ENCODE results near the gene APOBEC2.
A peak's percentile ranks its signal among the peaks of the same experiment; 100 is the strongest.

Gene APOBEC2

DNA sequence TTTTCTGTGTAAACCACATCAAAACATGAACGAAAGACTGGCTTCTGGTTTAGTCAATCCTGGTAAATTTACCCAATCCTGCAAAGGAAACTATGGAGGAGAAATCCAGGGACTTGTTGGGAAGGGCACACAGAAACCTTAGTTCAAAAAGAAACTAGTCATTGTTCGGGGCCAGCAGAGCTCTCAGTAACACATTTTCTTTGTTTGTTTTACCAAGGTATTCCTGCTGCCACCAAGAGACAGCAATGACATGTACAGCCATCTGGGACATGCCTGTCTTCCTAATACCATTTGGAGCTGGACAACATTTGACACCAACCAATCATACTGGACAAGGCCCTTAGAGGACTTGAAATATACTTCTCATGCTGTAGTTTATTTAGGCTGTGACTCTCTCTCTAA is 10.9 kb downstream of the APOBEC2 start:
- Histone ChIP-seq H3K9me3 (ENCODE audit: insufficient read depth, low read length) (no peaks in the 10 kb centered on the region), H3K9ac (ENCODE audit: insufficient read length, low read depth) (no peak overlapping the region), H3K27me3 (ENCODE audit: insufficient read depth, insufficient read length) (no peaks in the 10 kb centered on the region), H3K4me1 (ENCODE audit: insufficient read depth, insufficient read length) (no peaks in the 10 kb centered on the region), H3K36me3 (ENCODE audit: insufficient read depth, insufficient read length, low read length) (peaks cover 40% of the 10 kb centered on the region), H3K4me3 (ENCODE audit: insufficient read length, low read depth) (no peak overlapping the region)
- TF ChIP-seq SUZ12 (IDR thresholded peaks at IDR 0.05; ENCODE audit: extremely low read depth, insufficient read depth, insufficient read length) (no peak), YY1 (IDR thresholded peaks at IDR 0.05; ENCODE audit: insufficient read depth, insufficient read length) (no peak), ZNF274 (IDR thresholded peaks at IDR 0.05; ENCODE audit: low read depth, low read length) (no peak)
- no peak for DNase-seq (ENCODE audit: low read depth, low spot score)

DNA sequence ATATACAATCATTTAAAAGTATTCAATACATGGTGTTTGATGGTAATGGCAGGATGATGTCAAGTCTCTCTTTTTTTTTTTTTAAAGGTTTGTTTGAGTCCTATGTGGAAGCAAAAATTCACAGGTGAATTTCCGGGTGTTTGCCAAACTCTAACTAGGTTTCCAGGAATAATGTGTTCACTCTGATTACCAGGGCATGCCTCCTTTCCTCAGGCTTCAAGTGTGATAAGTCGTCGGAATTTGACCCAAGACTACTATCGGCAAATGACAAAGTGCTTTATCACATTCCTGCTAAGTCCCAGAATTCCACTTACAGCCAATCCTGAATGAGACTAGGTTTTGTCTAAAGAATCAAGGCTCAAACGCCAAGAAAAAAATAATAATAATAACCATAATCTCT is 11.8 kb downstream of the APOBEC2 start:
- DNase-seq (ENCODE audit: low read depth, low spot score), result no peak
- H3K9ac ChIP-seq (ENCODE audit: insufficient read length, low read depth), result no peak overlapping the region
- H3K4me1 ChIP-seq (ENCODE audit: insufficient read depth, insufficient read length), result no peaks in the 10 kb centered on the region
- no peak overlapping the region for H3K4me3 ChIP-seq (ENCODE audit: insufficient read length, low read depth)
- peaks cover 49% of the 10 kb centered on the region for H3K36me3 ChIP-seq (ENCODE audit: insufficient read depth, insufficient read length, low read length)
- no peaks in the 10 kb centered on the region for H3K9me3 ChIP-seq (ENCODE audit: insufficient read depth, low read length)
- H3K27me3 ChIP-seq (ENCODE audit: insufficient read depth, insufficient read length), result no peaks in the 10 kb centered on the region
- TF ChIP-seq YY1 (IDR thresholded peaks at IDR 0.05; ENCODE audit: insufficient read depth, insufficient read length) (no peak), SUZ12 (IDR thresholded peaks at IDR 0.05; ENCODE audit: extremely low read depth, insufficient read depth, insufficient read length) (no peak), ZNF274 (IDR thresholded peaks at IDR 0.05; ENCODE audit: low read depth, low read length) (no peak)

DNA sequence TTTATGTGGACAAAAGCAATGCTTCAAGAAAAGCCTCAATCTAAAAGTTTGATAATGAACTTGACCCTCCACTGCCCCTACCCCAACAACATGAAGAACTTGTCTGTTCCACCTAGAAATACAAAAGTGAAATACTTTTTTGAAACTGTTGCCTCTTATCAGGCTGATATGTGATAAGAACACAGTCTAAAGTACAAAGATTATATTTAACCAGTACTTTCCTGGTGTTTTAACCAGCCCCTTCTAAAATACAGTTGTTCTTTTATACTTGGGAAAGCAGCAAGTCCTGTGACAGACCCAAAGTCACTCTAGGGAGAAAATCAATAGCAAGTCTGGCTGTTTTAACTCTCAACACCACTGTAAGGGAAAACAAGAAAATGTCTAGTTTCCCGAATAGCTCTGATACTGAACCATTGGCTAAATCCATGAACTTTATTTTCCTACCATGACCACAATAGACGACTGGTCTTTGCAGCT is 12.6 kb downstream of the APOBEC2 start:
- H3K4me1 ChIP-seq (ENCODE audit: insufficient read depth, insufficient read length), result no peaks in the 10 kb centered on the region
- no peak overlapping the region for H3K4me3 ChIP-seq (ENCODE audit: insufficient read length, low read depth)
- DNase-seq (ENCODE audit: low read depth, low spot score), result no peak
- no peaks in the 10 kb centered on the region for H3K27me3 ChIP-seq (ENCODE audit: insufficient read depth, insufficient read length)
- no peak overlapping the region for H3K9ac ChIP-seq (ENCODE audit: insufficient read length, low read depth)
- H3K9me3 ChIP-seq (ENCODE audit: insufficient read depth, low read length), result no peaks in the 10 kb centered on the region
- H3K36me3 ChIP-seq (ENCODE audit: insufficient read depth, insufficient read length, low read length), result peaks cover 49% of the 10 kb centered on the region
- TF ChIP-seq YY1 (IDR thresholded peaks at IDR 0.05; ENCODE audit: insufficient read depth, insufficient read length) (no peak), ZNF274 (IDR thresholded peaks at IDR 0.05; ENCODE audit: low read depth, low read length) (no peak), SUZ12 (IDR thresholded peaks at IDR 0.05; ENCODE audit: extremely low read depth, insufficient read depth, insufficient read length) (no peak)

DNA sequence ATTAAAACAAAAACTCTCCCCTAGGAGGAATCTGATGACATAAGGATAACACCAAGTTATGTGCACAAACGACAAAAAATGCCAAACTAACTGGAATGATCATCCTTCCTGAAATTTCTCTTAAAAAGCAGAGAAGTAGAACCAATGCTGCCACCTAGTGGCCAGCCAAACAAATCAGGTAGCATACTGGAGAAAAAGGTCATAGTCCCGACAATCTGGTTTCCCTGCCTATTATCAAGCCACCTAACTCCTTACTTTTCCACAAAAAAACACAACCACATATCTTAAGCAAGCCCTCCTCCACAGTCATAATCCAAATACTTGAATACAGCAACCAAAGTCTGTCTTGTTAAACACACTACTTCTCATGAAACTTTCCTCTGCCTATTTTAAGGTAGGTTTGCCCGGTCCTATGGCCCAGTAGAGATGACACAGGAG is 13.9 kb downstream of the APOBEC2 start:
- Histone ChIP-seq H3K9me3 (ENCODE audit: insufficient read depth, low read length) (no peaks in the 10 kb centered on the region), H3K27me3 (ENCODE audit: insufficient read depth, insufficient read length) (no peaks in the 10 kb centered on the region), H3K9ac (ENCODE audit: insufficient read length, low read depth) (no peak overlapping the region), H3K4me1 (ENCODE audit: insufficient read depth, insufficient read length) (no peaks in the 10 kb centered on the region), H3K4me3 (ENCODE audit: insufficient read length, low read depth) (no peak overlapping the region), H3K36me3 (ENCODE audit: insufficient read depth, insufficient read length, low read length) (peaks cover 43% of the 10 kb centered on the region)
- DNase-seq (ENCODE audit: low read depth, low spot score), result peak; percentile 66
- TF ChIP-seq ZNF274 (IDR thresholded peaks at IDR 0.05; ENCODE audit: low read depth, low read length) (no peak), SUZ12 (IDR thresholded peaks at IDR 0.05; ENCODE audit: extremely low read depth, insufficient read depth, insufficient read length) (no peak), YY1 (IDR thresholded peaks at IDR 0.05; ENCODE audit: insufficient read depth, insufficient read length) (no peak)

DNA sequence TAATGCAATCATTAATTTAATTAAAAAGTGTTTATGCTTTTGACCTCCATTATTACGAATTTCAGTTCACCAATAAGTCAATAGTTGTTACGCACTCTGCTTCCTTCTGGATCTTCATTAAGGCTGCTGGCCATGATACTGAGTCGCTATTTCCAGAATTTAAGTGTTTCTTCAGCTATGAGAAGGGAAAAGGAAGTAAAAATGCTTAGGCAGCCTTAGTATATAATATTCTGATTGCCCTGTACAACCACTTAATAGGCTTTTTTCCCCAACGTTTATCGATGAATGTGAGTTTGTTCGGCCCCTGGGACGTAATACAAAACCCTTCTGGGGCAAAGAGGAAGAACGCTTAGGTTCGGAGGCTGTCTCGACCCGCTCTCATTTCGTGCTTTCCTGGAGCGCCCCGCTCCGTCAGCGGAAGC is 18.5 kb downstream of the APOBEC2 start:
- Histone ChIP-seq H3K4me1 (ENCODE audit: insufficient read depth, insufficient read length) (no peaks in the 10 kb centered on the region), H3K4me3 (ENCODE audit: insufficient read length, low read depth) (peak overlapping the region; percentile 97), H3K9me3 (ENCODE audit: insufficient read depth, low read length) (no peaks in the 10 kb centered on the region), H3K9ac (ENCODE audit: insufficient read length, low read depth) (peak overlapping the region; percentile 96), H3K36me3 (ENCODE audit: insufficient read depth, insufficient read length, low read length) (peaks cover 31% of the 10 kb centered on the region), H3K27me3 (ENCODE audit: insufficient read depth, insufficient read length) (no peaks in the 10 kb centered on the region)
- TF ChIP-seq ZNF274 (IDR thresholded peaks at IDR 0.05; ENCODE audit: low read depth, low read length) (no peak), YY1 (IDR thresholded peaks at IDR 0.05; ENCODE audit: insufficient read depth, insufficient read length) (no peak), SUZ12 (IDR thresholded peaks at IDR 0.05; ENCODE audit: extremely low read depth, insufficient read depth, insufficient read length) (no peak)
- DNase-seq (ENCODE audit: low read depth, low spot score), result no peak

DNA sequence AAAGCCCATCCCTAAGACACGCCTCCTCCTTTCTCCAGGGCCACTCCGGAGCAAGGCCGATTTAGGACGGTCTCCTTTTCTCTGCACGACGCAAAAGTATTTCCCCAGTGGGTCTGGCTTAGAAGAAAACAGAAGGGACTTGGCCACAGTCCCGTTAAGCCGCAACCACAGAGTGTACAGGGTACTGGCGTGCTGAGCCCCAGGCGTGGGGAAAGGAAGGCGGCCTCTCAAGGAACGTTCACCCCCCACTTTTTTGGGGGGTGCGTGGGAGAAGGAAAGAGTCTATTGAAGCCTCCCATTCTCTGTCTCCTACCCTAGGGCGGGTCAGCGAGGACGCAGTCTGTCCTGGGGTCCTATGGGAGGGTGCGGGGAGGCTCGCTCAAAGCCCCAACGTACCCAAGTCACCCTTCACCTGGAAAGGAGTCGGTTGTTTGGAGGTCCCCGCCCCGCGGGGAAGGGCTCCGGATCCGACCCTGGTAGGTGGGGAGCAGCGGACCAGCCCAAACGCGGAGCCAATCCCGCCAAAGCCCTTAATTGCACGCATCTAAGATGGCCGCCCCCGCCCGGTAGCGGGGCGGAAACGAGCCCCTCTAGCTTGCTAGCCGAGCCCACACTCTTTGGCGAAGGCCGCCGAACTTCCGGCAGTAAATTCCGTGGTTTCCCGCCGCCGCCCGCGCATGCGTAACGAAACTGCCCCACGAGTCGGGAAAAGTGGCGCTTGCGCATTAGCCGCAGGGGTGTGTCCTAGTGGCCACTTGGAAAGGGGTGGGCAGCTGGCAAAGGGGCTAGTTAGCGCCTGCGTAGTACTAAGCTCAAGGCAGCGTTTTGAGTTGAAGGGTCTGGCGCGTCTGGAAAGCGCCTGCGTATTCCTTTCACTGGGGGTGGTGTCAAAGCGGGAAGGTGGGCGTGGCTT is 19.2 kb downstream of the APOBEC2 start, which contains the start of gene OARD1:
Gene OARD1 (minus strand): TSS at position 434 of the 913 bp plus-strand sequence. CDS start 722 bp downstream, outside the sequence.
- TF ChIP-seq YY1 (IDR thresholded peaks at IDR 0.05; ENCODE audit: insufficient read depth, insufficient read length), result peak; percentile 78
- no peak for TF ChIP-seq SUZ12 (IDR thresholded peaks at IDR 0.05; ENCODE audit: extremely low read depth, insufficient read depth, insufficient read length)
- peaks cover 29% of the 10 kb centered on the region for H3K36me3 ChIP-seq (ENCODE audit: insufficient read depth, insufficient read length, low read length)

DNA sequence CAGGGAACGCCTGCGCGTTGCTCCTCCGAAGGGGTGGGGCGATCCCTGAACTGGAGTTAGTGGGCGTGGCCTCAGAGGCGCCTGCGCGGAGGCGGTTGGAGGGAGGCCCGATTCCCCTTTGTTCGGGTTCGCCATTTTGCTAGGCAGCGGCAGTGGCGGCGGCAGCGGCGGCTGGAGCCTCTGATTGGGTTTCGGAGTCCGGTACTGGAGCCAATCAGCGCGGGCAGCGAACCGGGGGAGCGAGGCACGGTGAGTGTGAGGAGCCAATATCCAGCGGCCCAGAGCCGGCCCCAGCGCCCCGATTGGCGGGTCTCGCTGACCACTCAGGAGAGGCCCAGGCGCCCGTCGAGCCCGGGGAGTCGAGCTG is 19.8 kb downstream of the APOBEC2 start, which contains the start of gene NFYA:
Gene NFYA (plus strand): TSS at position 139 of the 367 bp plus-strand sequence. CDS start 6,116 bp downstream, outside the sequence.
- Histone ChIP-seq H3K4me3 (ENCODE audit: insufficient read length, low read depth) (peak within 1 kb of the TSS; percentile 97), H3K9me3 (ENCODE audit: insufficient read depth, low read length) (no peaks in the 10 kb centered on the region), H3K9ac (ENCODE audit: insufficient read length, low read depth) (peak within 1 kb of the TSS; percentile 99), H3K27me3 (ENCODE audit: insufficient read depth, insufficient read length) (no peaks in the 10 kb centered on the region), H3K4me1 (ENCODE audit: insufficient read depth, insufficient read length) (no peaks in the 10 kb centered on the region), H3K36me3 (ENCODE audit: insufficient read depth, insufficient read length, low read length) (peaks cover 31% of the 10 kb centered on the region)
- TF ChIP-seq YY1 (IDR thresholded peaks at IDR 0.05; ENCODE audit: insufficient read depth, insufficient read length) (no peak), ZNF274 (IDR thresholded peaks at IDR 0.05; ENCODE audit: low read depth, low read length) (no peak), SUZ12 (IDR thresholded peaks at IDR 0.05; ENCODE audit: extremely low read depth, insufficient read depth, insufficient read length) (no peak)
- no peak for DNase-seq (ENCODE audit: low read depth, low spot score)

More for the DNA sequence above, 19.2 kb downstream of the APOBEC2 start, which contains the start of gene OARD1:
- peak within 1 kb of the TSS; percentile 99 for H3K9ac ChIP-seq (ENCODE audit: insufficient read length, low read depth)
- no peaks in the 10 kb centered on the region for H3K9me3 ChIP-seq (ENCODE audit: insufficient read depth, low read length)
- DNase-seq (ENCODE audit: low read depth, low spot score), result peak; percentile 93
- no peaks in the 10 kb centered on the region for H3K27me3 ChIP-seq (ENCODE audit: insufficient read depth, insufficient read length)
- peak within 1 kb of the TSS; percentile 97 for H3K4me3 ChIP-seq (ENCODE audit: insufficient read length, low read depth)
- H3K4me1 ChIP-seq (ENCODE audit: insufficient read depth, insufficient read length), result no peaks in the 10 kb centered on the region
